Calu3 (cell line): ENCODE results near the gene MCTP2. TPM values are rescaled to one million over a fixed set of nuclear protein-coding genes. Genes with fewer than 3 reads are reported as not detected.

Source experiments
- BruUV-seq: library from RNA; stranded (reverse); fragments of 400-500 nt; replicated peaks from 2 replicates; lab custom pipeline; 2021; lab: Mats Ljungman, UMichigan
- CTCF ChIA-PET: fragments of 300-600 bp; sonication (Branson Sonifier 250); formaldehyde crosslinking; loops from one replicate; lab custom pipeline; 2022; ENCODE audit warnings: antibody characterized with exemption; lab: Charles Lee
- DNase-seq: peaks from one replicate; pipeline ENCODE4 v3.0.0; 2022
- H3K27ac Mint-ChIP-seq: one replicate; pipeline ENCODE4 v1.8.0; 2022; ENCODE audit warnings: mixed read lengths; ENCODE audit not compliant: unreplicated experiment
- H3K27me3 Mint-ChIP-seq: one replicate; pipeline ENCODE4 v1.8.0; 2022; ENCODE audit warnings: mixed read lengths; ENCODE audit not compliant: unreplicated experiment
- H3K36me3 Mint-ChIP-seq: one replicate; pipeline ENCODE4 v1.8.0; 2022; ENCODE audit warnings: mild to moderate bottlenecking, moderate library complexity, mixed read lengths; ENCODE audit not compliant: insufficient read depth, unreplicated experiment
- H3K4me1 Mint-ChIP-seq: one replicate; pipeline ENCODE4 v1.8.0; 2022; ENCODE audit warnings: mild to moderate bottlenecking, low read depth, mixed read lengths; ENCODE audit not compliant: unreplicated experiment
- H3K4me3 Mint-ChIP-seq: one replicate; pipeline ENCODE4 v1.8.0; 2022; ENCODE audit warnings: mild to moderate bottlenecking, low read depth, moderate library complexity, mixed read lengths; ENCODE audit not compliant: unreplicated experiment
- H3K9me3 Mint-ChIP-seq: one replicate; pipeline ENCODE4 v1.8.0; 2022; ENCODE audit warnings: low read depth, mixed read lengths; ENCODE audit not compliant: unreplicated experiment
- CTCF ChIP-seq: fragments of 200-600 bp; IDR thresholded peaks from one replicate; pipeline ENCODE4 v1.8.0; 2022; ENCODE audit warnings: antibody characterized with exemption; ENCODE audit not compliant: unreplicated experiment
- intact Hi-C: fragments of 100-400 bp; cut with micrococcal nuclease; formaldehyde crosslinking; loops from one replicate; pipeline ENCODE4 v1.10.0; 2022; ENCODE audit not compliant: unreplicated experiment
- total RNA-seq: library from RNA; stranded (reverse); gene quantifications from 2 replicates; pipeline ENCODE4 v1.2.3, GENCODE V29; 2022

Gene MCTP2
- total RNA-seq, 1 experiment from 2014 or later, result 30.1 TPM

GRCh38 chr15:94387849-94388441 lies 156.6 kb downstream of the MCTP2 start:
- intact Hi-C loops, result no loop called here
- no peak overlapping the region for H3K27ac Mint-ChIP-seq
- no peak for TF ChIP-seq CTCF
- no peaks in the 10 kb centered on the region for H3K36me3 Mint-ChIP-seq
- no peaks in the 10 kb centered on the region for H3K4me1 Mint-ChIP-seq
- CTCF ChIA-PET, result no interaction called here
- H3K9me3 Mint-ChIP-seq, result no peaks in the 10 kb centered on the region
- no peak for DNase-seq
- H3K27me3 Mint-ChIP-seq, result no peaks in the 10 kb centered on the region
- no TSS peak for BruUV-seq
- no peak overlapping the region for H3K4me3 Mint-ChIP-seq

DNA sequence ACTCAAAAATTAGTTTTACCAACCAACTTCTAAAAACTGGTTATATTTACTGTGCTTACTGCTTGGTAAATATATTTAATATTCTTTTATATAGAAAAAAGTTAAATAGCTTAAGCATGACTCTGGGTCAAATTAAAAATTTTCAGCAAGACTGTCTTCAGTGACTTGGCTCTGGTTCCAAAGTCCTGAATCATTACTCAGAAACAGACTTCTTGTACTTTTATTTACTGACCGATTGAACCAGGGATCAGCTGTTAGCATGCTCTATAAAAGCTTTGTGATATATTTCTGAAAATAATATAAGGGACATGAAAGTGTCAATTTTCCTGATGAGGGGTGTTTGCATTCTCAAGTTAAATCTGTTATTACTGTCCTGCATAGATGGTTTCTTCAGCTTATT lies 164.3 kb downstream of the MCTP2 start:
- no peaks in the 10 kb centered on the region for H3K27me3 Mint-ChIP-seq
- H3K9me3 Mint-ChIP-seq, result no peaks in the 10 kb centered on the region
- no peak overlapping the region for H3K4me3 Mint-ChIP-seq
- no peaks in the 10 kb centered on the region for H3K36me3 Mint-ChIP-seq
- intact Hi-C loops, result no loop called here
- BruUV-seq, result no TSS peak
- no peaks in the 10 kb centered on the region for H3K4me1 Mint-ChIP-seq
- no peak overlapping the region for H3K27ac Mint-ChIP-seq
- no peak for DNase-seq
- CTCF ChIA-PET, result no interaction called here
- no peak for TF ChIP-seq CTCF

GRCh38 chr15:94397337-94397736 lies 166.0 kb downstream of the MCTP2 start:
- no peak overlapping the region for H3K4me3 Mint-ChIP-seq
- H3K27ac Mint-ChIP-seq, result no peak overlapping the region
- H3K36me3 Mint-ChIP-seq, result peaks cover under 1% of the 10 kb centered on the region
- DNase-seq, result no peak
- intact Hi-C loops, result no loop called here
- no peaks in the 10 kb centered on the region for H3K4me1 Mint-ChIP-seq
- TF ChIP-seq CTCF, result no peak
- no peaks in the 10 kb centered on the region for H3K27me3 Mint-ChIP-seq
- BruUV-seq, result no TSS peak
- H3K9me3 Mint-ChIP-seq, result no peaks in the 10 kb centered on the region
- CTCF ChIA-PET, result no interaction called here

DNA sequence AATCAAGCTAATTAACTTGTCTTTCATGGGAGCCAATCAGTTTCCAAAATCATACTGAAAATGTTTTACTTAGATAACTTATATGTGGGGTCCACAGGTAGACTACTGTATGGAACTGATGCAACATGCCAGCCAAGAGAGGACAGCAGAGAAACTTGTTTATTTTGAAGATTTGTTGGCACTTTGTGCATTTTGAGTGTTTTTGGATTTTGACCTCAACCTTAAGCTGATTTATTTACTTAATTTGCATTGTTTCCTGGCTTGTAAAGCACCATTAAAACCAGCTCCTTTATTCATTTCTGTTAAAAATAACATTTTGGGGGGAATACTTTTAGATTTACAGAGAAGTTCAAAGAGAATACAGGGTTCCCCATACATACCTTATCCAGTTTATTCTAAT lies 166.6 kb downstream of the MCTP2 start:
- Mint-ChIP-seq H3K4me1 (no peaks in the 10 kb centered on the region), H3K9me3 (no peaks in the 10 kb centered on the region), H3K36me3 (peaks cover 3% of the 10 kb centered on the region), H3K27me3 (no peaks in the 10 kb centered on the region), H3K27ac (no peak overlapping the region), H3K4me3 (no peak overlapping the region)
- CTCF ChIA-PET, result no interaction called here
- intact Hi-C loops, result no loop called here
- no TSS peak for BruUV-seq
- no peak for DNase-seq
- no peak for TF ChIP-seq CTCF
